GM12864 (cell line): Measurements from ENCODE around the gene ATAD1.
"Not testable (repeated sequence)": the region's sequence is repeated elsewhere in the genome, so short reads cannot be mapped to it uniquely, and the experiment has no call there.

Source experiments
- DNase-seq: peaks from one replicate; pipeline ENCODE4 v3.0.0-alpha.2; 2011; ENCODE audit warnings: low read depth
- H3K4me3 ChIP-seq: 2 replicates; pipeline ENCODE4 v1.5.1; 2011; ENCODE audit warnings: mild to moderate bottlenecking, low read depth, low read length, control low read depth
- TF ChIP-seq, protein P1 (sequence below): IDR thresholded peaks from 2 replicates; pipeline ENCODE4 v1.5.1; 2011; ENCODE audit warnings: low read depth, mild to moderate bottlenecking, moderate library complexity, low read length, control low read depth, inconsistent platforms; ENCODE audit errors: missing control alignments

The ATAD1 gene

GRCh38 chr10:87837445-87837844 is 19.4 kb upstream of the ATAD1 start:
- DNase-seq, result no peak
- TF ChIP-seq, protein P1, sequence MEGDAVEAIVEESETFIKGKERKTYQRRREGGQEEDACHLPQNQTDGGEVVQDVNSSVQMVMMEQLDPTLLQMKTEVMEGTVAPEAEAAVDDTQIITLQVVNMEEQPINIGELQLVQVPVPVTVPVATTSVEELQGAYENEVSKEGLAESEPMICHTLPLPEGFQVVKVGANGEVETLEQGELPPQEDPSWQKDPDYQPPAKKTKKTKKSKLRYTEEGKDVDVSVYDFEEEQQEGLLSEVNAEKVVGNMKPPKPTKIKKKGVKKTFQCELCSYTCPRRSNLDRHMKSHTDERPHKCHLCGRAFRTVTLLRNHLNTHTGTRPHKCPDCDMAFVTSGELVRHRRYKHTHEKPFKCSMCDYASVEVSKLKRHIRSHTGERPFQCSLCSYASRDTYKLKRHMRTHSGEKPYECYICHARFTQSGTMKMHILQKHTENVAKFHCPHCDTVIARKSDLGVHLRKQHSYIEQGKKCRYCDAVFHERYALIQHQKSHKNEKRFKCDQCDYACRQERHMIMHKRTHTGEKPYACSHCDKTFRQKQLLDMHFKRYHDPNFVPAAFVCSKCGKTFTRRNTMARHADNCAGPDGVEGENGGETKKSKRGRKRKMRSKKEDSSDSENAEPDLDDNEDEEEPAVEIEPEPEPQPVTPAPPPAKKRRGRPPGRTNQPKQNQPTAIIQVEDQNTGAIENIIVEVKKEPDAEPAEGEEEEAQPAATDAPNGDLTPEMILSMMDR, result no peak
- H3K4me3 ChIP-seq, result no peak overlapping the region

DNA sequence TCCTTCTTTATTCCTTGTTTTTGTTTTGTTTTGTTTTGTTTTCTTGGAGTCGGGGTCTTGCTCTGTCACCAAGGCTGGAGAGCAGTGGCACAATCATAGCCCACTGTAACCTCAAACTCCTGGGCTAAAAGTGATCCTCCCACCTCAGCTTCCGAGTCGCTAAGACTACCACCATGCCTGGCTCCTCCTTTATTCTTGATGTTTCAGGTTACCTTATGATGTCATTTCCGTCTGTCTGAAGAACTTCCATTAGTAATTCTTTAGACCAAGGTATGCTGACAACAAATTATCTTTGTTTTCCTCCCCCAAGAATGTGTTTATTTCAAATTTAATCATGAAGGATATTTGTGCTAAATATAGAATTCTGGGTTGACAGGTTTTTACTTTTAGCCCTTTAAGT is 18.1 kb upstream of the ATAD1 start:
- no peak for DNase-seq
- H3K4me3 ChIP-seq, result no peak overlapping the region
- TF ChIP-seq, protein P1, result no peak

GRCh38 chr10:87829986-87830729 is 12.1 kb upstream of the ATAD1 start:
- H3K4me3 ChIP-seq, result no peak overlapping the region
- TF ChIP-seq, protein P1, result no peak
- DNase-seq, result no peak

DNA sequence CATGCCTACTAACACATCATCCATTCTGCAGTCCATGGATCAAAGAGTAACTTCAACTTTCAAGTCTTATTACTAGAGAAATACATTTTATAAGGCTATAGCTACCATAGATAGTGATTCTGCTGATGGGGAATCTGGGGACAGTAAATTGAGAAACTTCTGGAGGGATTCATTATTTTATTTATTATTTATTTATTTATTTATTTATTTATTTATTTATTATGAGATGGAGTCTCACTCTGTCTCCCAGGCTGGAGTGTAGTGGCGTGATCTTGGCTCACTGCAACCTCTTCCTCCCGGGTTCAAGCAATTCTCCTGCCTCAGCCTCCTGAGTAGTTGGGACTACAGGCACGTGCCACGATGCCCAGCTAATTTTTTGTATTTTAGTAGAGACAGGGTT is 11.0 kb upstream of the ATAD1 start:
- H3K4me3 ChIP-seq, DNase-seq: not testable (repeated sequence)

DNA sequence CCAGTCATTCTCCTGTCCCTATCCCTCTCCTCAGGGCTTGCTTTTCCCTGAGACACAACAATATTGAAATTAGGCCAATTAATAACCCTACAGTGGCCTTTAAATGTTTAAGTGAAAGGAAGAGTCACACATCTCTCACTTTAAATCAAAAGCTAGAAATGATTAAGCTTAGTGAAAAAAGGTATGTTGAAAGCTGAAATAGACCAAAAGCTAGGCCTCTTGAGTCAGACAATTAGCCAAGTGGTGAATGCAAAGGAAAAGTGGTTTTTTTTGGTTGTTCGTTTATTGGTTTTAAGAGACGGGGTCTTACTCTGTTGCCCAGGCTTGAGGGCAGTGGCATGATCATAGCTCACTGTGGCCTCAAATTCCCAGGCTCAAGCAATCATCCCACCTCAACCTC is 9.7 kb upstream of the ATAD1 start:
- no peak overlapping the region for H3K4me3 ChIP-seq
- no peak for DNase-seq
- TF ChIP-seq, protein P1, result no peak

DNA sequence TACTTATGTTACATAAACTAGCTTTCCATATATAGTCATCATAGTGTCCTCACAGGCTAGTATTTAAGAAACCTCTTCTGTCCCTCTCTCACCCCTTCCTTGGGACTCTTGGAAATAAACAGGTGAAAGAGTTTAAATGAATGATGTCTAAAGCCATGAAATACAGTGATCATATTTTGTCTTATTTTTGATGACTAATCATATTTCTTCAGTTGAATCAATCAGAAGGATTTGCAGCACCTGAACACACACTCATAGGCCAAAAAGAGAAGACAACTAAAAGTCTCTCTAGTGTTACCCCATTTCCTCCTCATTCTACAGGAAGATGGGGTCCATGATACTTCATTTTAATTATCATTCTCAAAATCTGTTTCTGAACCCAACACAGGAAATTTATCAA is 8.6 kb upstream of the ATAD1 start:
- no peak overlapping the region for H3K4me3 ChIP-seq
- TF ChIP-seq, protein P1, result no peak
- no peak for DNase-seq

DNA sequence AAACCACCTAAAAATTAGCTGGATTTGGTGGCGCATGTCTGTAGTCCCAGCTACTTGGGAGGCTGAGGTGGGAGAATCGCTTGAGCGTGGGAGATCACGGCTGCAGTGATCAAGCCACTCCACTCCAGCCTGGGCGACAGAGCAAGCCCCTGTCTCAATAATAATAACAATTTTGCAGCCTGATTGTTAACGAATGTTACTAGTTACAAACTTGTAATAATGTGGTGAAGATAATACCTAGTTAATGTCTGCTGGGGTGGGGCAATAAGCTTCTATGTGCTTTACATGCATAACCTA is 1.2 kb upstream of the ATAD1 start:
- no peak for DNase-seq
- TF ChIP-seq, protein P1, result no peak
- H3K4me3 ChIP-seq, result no peak overlapping the region; the same call in 1 of the 2 replicates
